DMS153 treated with DMSO at 0.1 percent for 48 hours (cell line): ENCODE measurements around the gene GATC.
A peak's percentile ranks its signal among the peaks of the same experiment; 100 is the strongest.

ENCODE experiments used
- DNase-seq: peaks from one replicate; lab custom pipeline; 2025; ENCODE audit not compliant: unreplicated experiment; lab: John Stamatoyannopoulos, UW

GATC gene, protein sequence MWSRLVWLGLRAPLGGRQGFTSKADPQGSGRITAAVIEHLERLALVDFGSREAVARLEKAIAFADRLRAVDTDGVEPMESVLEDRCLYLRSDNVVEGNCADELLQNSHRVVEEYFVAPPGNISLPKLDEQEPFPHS

DNA sequence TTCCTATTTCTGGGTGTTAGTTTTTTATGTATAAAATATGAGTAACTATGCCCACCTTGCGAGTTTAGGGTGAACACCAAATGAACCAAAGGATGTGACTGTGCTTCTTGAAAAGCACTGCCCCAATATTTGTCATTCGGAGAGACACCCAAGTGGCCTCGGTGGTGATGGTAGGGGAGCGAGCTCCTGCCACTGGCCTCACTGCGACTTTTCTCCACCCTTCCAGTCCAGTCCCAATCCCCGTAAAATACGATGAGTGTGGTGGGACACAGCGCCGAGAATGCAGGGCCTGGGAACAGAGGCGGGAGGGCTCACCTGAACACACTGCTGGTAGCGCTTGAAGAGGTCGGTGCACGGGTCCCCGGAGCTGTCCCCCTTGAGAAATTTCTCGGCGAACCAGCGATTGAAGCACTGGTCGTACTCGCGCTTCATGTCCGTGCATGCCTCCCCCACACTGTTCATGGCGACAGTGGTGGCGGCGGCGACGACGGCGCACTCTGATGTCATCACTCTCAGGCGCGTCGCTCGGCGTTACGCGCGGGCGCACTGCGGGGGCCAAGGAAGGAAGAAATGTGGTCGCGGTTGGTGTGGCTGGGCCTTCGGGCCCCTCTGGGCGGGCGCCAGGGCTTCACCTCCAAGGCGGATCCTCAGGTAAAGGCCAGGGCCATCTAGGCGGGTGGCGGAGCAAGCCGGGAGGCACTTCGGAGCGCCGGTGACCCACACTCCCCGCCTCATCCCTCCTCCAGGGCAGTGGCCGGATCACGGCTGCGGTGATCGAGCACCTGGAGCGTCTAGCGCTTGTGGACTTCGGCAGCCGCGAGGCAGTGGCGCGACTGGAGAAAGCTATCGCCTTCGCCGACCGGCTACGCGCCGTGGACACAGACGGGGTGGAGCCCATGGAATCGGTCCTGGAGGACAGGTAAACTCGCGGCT is at the start of gene GATC, which contains the start of gene TRIAP1:
Gene GATC, plus strand, starts transcription at position 534 of the 933 bp plus-strand sequence. Its CDS starts 37 bp downstream, at position 571.
Gene TRIAP1, minus strand, starts transcription at position 474 of the 933 bp plus-strand sequence. Its CDS starts 12 bp downstream, at position 462.
- peak; percentile 32 for DNase-seq

DNA sequence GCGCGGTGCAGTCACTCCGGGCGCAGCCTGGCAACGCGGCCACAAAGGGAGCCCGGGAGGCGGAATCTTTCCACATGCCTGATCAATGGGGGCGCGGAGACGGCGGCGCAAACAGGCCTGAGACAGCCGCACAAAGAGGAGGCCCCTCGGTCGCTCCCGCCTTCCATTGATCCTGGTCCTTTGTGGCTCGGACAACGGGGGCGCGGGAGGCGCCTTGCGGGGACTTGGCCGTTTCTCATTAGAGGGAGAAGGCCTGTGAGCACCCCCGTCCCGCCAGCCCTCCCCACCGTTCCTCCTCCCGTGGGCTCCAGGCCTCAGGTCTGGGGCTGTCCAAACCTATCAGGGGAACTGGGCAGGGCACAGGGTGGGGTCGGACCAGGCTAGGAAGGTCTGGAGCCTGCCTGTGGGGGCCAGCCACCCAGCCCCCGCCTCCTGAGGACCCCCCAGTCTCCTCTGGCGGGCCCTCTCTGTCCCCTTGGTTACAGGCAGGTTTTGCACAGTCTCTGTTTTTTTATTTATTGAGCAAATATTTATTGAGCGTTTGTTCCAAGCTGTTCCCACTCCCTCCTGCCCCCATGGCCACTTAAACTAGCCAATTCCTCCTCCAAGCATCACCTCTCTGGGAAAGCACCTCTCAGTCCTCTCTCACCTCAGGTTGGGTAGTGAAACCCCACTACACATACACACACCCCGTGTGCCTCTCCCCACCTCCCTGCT is 48.3 kb upstream of the GATC start:
- DNase-seq = no peak

DNA sequence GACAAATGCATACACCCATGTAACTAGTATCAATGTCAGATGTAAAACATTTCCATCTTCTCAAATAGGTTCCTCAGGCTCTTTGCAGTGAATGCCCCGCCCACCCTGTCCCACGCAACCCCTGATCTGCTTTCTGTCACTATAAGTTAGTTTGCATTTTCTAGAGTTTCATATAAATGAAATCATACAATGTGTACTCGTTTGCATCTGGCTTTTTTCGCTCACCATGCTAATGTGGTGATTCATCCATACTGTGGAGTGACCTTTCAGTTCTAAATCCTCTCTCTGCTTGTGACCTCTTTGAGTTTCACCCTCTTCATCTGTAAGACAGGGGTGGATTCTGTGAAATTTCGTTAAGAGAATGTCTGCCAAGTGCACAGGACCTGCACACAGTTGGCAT is 46.7 kb upstream of the GATC start:
- no peak for DNase-seq

DNA sequence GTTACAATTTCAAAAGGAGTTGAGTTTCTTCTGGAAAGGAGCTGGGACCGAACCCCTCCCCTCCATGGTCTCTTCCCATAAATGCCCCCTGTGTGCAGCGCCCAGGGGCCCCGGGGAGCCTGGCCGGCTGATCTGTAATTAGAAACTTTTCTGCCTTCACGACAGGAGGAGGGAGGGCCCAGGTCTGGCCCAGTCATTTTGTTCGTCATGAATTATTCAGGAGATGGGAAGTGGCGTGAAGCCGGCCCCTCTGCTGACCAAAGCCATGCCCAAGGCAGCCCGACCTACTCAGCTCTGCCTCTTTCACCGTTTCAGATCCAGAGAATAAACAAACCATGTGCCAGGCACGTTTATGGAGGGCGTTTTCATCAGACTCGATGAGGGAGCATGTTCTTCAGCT is 44.0 kb upstream of the GATC start:
- DNase-seq = no peak

DNA sequence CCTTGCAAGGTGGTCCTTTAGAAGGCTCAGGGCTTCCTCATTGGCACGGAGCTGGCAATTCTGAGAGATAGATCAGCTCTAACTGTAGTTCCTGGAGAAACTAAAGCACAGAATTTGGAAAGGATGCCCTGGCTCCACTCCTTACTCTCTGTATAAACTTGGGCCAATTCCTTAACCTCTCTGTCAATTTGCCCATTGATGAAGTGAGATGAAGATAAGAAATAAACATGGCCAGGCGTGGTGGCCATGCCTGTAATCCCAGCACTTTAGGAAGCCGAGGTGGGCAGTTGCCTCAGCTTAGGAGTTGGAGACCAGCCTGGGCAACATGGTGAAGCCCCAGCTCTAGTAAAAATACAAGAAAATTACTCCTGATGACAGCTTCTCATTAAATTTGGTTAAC is 42.4 kb upstream of the GATC start:
- no peak for DNase-seq

DNA sequence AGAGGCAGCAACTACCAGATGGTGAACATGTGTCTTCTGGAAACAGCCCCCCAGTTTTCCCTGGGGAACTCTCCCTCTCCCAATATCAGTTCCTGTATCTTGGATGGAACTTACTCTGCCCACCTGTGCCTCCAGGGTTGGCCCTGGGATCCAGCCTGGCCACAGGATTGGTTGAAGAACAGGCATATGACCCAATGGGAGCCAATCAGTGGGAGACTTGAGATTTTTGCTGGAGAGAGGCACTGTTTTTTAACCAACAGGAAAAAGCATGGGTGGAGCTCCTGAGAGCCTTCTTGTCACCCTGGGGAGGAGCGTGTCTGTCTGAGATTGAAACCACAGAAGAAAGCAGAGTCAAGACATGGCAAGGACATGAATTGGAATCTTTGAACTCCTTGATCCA is 42.0 kb upstream of the GATC start:
- no peak for DNase-seq

DNA sequence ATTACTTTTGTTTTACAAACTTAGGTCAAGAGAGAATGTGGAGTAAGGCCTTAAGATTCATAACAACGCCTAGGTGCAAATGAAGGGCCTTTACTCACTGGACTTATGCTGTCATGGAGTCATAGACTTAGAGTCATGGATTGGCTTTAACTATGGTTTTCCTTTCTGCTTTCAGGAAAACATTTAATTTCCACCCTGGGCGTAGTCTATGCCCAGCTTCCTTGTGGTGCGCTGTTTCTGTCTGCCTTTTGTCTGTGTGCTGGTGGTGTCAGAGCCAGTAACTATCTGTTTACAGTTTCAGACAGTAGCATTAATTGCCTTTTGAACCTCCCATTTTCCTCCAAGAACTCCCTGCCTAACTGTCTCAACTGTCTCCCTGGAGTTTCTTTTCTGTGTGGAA is 40.2 kb upstream of the GATC start:
- no peak for DNase-seq

DNA sequence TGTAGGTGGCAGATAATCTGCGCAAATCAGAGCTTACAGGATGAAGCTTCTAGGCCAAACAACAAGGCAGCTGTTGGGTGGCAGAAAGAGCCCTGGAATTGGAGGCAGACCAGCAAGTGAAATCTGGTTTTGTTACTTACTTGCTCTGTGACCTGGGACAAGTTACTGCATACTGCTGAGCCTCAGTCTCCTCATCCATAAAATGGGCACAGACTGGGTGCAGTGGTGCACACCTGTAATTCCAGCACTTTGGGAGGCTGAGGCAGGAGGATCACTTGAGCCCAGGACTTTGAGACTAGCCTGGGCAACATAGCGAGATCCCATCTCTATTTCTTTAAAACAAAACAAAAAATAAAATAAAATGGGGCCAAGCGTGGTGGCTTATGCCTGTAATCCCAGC is 39.7 kb upstream of the GATC start:
- no peak for DNase-seq

DNA sequence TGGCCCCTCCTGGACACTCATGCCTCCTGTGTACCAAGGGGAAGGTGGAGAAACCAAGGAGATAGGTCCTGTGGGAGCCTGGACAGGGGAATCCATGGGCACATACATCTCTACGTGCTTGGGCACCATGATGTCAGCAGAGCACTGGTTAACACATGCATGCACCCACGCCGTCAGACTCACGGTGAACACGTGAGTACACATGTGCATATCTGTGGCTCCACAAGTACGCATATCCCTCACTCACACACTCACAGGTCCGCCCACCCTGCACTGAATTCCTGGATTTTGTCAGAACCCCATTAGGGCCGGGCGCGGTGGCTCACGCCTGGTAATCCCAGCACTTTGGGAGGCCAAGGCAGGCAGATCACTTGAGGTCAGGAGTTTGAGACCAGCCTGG is 37.5 kb upstream of the GATC start:
- no peak for DNase-seq

DNA sequence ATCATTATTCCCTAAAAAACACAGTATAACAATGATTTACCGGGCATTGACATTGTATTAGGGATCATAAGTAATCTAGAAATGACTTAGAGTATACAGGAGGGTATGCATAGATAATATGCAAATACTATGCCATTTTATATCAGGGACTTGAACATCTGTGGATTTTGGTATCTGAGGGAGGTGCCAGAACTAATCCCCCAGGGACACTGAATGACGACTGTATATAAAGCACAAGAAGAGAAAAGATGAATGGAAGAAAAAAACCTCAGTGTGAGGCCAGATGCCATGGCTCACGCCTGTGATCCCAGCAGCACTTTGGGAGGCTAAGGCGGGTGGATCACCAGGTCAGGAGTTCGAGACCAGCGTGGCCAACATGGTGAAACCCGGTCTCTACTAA is 33.8 kb upstream of the GATC start:
- no peak for DNase-seq

DNA sequence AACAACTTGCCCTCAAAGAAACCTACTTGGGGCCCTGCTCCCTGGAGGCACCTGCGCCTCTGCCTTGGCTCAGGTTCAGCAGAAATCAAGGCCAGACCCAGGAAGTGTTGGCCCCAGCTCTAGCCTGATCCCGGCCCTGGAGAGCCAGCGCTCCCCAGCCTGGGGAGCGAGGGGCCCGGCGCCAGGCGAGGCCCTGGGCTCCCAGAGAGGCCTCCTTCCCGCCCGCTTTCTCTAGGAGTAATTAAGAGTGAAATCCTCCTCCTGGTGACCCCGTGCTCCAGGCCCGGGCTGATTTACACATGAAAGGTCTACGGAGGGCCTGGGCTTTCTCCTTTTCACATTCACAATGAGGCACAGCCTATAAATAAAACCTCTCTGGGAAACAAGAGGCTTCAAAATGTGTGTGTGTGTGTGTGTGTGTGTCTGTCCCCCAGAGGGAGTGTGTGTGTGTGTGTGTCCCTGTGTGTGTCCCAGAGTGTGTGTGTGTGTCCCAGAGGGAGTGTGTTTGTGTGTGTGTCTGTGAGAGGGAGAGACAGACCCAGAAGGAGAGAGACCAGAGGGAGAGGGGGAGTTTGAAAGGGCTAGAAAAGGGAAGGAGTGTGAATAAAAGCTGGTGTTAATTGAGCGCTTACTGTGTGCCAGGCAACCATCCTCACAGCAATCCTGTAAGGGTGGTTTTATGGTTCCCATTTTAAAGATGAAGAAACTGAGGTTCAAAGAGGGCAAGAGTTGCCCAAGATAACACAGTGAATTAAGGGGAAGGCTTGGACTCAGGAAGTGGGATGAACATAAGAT is 32.1 kb upstream of the GATC start:
- no peak for DNase-seq

DNA sequence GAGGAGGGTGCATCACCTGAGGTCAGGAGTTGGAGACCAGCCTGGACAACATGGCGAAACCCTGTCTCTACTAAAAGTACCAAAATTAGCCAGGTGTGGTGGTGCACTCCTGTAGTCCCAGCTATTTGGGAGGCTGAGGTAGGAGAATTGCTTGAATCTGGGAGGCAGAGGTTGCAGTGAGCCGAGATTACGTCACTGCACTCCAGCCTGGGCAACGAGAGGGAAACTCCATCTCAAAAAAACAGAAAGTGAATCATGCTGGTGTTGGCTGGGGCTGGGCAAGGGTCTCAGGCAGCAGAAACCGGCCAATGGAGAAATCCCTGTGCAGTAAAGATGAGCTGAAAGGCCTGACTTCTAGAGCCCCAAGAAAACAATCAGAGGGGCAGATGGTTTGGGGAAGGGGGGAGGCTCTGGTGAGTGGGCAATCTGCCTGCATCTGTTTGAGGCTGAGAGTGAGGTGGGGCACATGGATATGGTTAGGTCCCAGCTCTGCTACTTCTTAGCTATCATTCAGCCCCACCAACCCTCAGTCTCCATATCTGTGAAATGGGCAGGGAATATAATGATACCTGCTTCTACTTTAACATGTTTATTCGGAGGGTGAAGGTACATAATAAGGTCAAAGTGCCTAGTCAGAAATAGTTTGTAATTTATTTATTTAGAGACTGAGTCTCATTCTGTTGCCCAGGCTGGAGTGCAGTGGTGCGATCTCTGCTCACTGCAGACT is 29.6 kb upstream of the GATC start:
- no peak for DNase-seq

DNA sequence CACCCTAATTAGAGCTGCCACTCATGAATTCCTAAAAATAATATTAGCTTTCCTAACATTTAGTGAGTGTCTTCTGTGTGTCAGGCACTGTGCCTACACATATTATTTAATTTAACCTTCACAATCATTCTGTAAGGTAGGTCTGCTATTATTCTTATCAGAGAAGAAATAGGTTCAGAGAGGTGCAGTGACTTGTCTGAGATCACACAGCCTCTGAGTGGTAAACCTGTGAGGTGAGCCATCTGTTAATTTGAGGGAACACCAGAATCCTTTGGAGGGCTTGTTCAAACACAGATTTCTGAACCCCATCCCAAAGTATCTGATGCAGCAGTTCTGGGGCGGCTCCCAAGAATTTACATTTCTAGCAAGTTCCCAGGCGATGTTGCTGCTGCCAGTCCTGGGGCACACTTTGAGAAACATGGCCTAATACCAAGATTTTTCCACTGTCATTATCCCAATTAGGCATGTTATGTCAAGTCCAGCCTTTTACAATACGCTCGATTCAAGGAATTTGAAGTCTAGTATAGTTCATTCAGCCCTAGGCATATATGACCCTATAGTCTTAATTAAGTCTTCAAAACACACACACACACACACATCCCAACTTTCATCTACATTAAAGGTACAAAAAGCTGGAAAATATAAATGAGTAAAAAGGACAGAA is 28.2 kb upstream of the GATC start:
- DNase-seq = no peak

DNA sequence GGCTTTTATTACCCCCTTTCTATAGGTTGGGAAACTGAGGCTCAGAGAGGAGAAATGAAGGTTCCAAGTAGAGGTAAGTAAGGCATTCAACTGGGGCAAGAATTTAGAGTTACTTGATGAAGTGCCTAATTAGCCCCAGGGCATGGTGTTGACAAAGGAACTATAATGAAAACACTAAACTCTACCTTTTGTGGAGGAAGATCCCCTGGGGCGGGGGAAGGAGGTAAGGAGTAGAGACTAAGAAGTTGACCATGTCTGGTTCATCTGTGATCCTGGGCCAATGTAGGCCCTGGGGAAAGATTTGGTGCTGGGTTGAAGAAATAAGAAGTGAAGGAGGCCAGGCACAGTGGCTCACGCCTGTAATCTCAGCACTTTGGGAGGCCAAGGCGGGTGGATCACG is 24.5 kb upstream of the GATC start:
- no peak for DNase-seq

DNA sequence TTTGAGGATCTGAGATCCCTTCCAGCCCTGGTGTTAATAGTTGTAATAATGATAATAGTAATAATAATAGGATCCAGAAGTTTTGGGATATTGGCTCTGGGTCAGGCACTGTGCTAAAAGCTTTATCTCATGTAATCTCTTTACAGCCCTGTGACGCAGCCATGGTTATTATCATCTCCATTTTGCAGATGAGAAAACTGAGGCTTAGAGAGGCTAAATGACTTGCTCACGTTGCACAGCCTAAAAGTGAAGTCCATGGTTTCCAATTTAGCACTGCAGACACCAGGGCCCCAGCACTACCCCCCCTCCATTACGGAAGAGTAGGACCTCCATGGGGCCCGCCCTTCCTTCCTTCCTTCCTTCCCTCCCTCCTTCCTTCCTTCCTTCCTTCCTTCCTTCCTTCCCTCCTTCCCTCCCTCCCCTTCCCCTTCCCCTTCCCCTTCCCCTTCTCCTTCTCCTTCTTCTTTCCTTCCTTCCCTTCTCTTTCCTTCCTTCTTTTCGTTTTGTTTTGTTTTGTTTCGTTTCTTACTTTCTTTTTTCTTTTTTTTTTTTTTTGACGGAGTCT is 23.3 kb upstream of the GATC start:
- DNase-seq = no peak

DNA sequence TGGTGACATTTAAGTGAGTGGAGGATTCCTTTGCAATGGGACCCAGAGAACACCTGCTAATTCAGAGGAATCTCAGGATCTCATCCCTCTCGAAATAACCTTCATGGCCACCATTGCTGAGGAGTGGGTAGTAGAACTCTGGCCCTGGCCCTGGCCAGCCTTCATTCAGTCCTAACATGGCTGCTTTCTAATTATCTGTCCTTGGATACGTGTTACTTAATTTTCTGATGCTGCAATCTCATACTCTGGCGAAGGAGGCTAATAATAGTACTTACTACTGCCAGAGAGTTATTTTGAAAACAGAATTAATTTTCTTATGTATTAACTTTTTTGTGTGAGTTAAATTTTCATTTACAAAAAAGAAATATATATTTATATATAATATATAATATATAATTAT is 20.4 kb upstream of the GATC start:
- no peak for DNase-seq

DNA sequence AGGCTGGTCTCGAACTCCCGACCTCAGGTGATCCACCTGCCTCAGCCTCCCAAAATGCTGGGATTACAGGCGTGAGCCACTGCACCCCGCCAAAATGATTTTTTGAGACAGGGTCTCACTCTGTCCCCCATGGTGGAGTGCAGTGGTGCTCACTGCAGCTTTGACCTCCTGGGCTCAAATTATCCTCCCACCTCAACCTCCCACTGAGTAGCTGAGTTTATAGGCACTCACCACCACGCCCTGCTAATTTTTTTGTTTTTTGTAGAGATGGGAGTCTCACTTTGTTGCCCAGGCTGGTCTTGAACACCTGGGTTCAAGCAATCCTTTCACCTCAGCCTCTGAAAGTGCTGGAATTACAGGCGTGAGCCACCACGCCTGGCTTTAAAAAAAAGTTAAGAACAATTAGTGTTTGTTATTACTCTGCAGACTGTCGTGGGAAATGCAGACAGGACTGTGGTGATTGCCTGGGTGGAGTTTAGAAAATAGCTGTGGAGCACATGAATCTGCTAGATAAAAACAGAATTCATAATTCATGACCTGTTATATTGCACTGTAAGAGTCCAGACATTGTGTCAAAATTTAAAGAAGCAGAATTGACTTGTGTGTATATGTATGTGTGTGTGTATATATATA is 17.5 kb upstream of the GATC start:
- no peak for DNase-seq

DNA sequence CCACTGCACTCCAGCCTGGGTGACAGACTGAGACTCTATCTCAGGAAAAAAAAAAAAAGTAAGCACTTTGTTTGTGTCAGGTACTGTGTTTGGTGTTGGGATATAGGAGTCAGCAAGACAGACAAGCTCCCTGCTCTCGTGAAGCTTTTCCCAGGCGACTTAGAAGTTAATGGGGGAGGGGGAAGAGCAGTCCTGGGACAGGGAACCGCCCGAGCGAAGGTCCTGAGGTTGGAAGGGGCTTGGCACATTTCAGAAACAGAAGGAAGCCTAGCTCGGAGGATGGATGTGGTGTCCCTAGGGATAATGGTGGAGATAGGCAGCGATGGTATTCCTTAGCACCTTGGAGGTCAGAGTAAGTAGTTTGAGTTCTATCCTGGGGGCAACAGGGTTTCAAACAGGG is 16.9 kb upstream of the GATC start:
- DNase-seq = no peak
